IMR-90 (cell line): Measurements from ENCODE around the gene DCAF15.

ENCODE experiments used
- CTCF ChIP-seq: conservative IDR thresholded peaks from 2 replicates; pipeline ENCODE4 v1.5.1; 2012; ENCODE audit warnings: mild to moderate bottlenecking, low read depth, low read length, improper control_type of control experiment
- POLR2A ChIP-seq: IDR thresholded peaks from 2 replicates; pipeline ENCODE4 v1.6.1; 2012; ENCODE audit warnings: mild to moderate bottlenecking, low read depth, low read length

GRCh38 chr19:13980340-13980739 lies 28.0 kb downstream of the DCAF15 start:
- no peak for TF ChIP-seq CTCF
- TF ChIP-seq POLR2A = no peak
